Measurements from ENCODE around the gene ASF1A. TPM values are rescaled to one million over a fixed set of nuclear protein-coding genes. Genes with fewer than 3 reads are reported as not detected.

Gene ASF1A
- total and polyA plus RNA-seq, 2 experiments from 2014 or later, result 15.5 to 21.5 TPM

DNA sequence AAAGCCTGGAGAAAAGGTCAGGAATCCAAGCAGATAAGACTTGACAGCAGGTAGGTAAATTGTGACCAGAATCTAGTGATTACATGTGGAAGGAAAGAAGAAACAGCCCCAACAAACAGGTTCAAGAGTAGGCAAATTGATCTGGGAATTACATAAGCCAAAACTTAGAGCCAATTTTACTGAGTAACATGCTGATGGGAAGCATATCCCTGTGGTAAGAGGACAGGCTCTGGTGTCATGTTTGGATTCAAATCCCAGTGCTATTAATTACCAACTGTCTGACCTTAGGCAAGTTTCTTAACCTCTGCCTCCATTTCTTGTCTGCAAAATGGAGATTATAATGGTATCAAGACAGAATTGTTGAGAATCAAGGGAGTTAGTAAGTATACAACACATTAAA is 20.6 kb downstream of the ASF1A start:
- in situ Hi-C loops (cut with MboI), result no loop called here
- no peaks in the 10 kb centered on the region for H3K27me3 ChIP-seq (replicated peaks; ENCODE audit: insufficient read depth)

GRCh38 chr6:118917546-118918328 is 23.8 kb downstream of the ASF1A start:
- Histone ChIP-seq H3K27ac (no peak overlapping the region), H3K9ac (no peak overlapping the region), H3K79me2 (ENCODE audit: insufficient read depth) (no peaks in the 10 kb centered on the region), H3K36me3 (ENCODE audit: low read depth) (peaks cover 19% of the 10 kb centered on the region; the same call in 1 of the 2 replicates), H4K20me1 (ENCODE audit: insufficient read depth) (no peaks in the 10 kb centered on the region), H3F3A (ENCODE audit: insufficient read depth) (peaks cover 18% of the 10 kb centered on the region), H3K4me1 (ENCODE audit: insufficient read depth) (no peaks in the 10 kb centered on the region), H3K4me3 (no peak overlapping the region), H2AFZ (no peak overlapping the region), H3K9me3 (ENCODE audit: low read depth) (no peaks in the 10 kb centered on the region), H3K4me2 (ENCODE audit: unreplicated experiment) (no peak overlapping the region), H3K9me2 (ENCODE audit: insufficient read depth) (no peaks in the 10 kb centered on the region), H3K27me3 (replicated peaks; ENCODE audit: insufficient read depth) (no peaks in the 10 kb centered on the region)
- in situ Hi-C loops (cut with MboI), result no loop called here
- no peak for TF ChIP-seq EZH2phosphoT487 (IDR thresholded peaks at IDR 0.05; ENCODE audit: insufficient read depth, low read depth)
- no peak for TF ChIP-seq EZH2 (IDR thresholded peaks at IDR 0.05; ENCODE audit: insufficient read depth, poor library complexity, severe bottlenecking)
- 97 to 99% methylated on average over 5 of the region's 5 CpGs for WGBS, 2 experiments (ENCODE audit: low coverage in 1 of 2, low lambda C conversion rate in 2 of 2, missing lambda C conversion rate in 2 of 2)
- peak; percentile 35 for DNase-seq

More for the DNA sequence above, 20.6 kb downstream of the ASF1A start:
- Histone ChIP-seq H3K36me3 (ENCODE audit: low read depth) (peaks cover 32% of the 10 kb centered on the region), H3K9ac (no peak overlapping the region), H3F3A (ENCODE audit: insufficient read depth) (peaks cover 18% of the 10 kb centered on the region), H4K20me1 (ENCODE audit: insufficient read depth) (no peaks in the 10 kb centered on the region), H3K4me3 (no peak overlapping the region), H3K27ac (no peak overlapping the region), H3K4me2 (ENCODE audit: unreplicated experiment) (no peak overlapping the region), H3K9me3 (ENCODE audit: low read depth) (no peaks in the 10 kb centered on the region), H3K9me2 (ENCODE audit: insufficient read depth) (no peaks in the 10 kb centered on the region), H2AFZ (no peak overlapping the region), H3K4me1 (ENCODE audit: insufficient read depth) (no peaks in the 10 kb centered on the region), H3K79me2 (ENCODE audit: insufficient read depth) (no peaks in the 10 kb centered on the region)
- no peak for DNase-seq
- TF ChIP-seq EZH2 (IDR thresholded peaks at IDR 0.05; ENCODE audit: insufficient read depth, poor library complexity, severe bottlenecking), result no peak
- no peak for TF ChIP-seq EZH2phosphoT487 (IDR thresholded peaks at IDR 0.05; ENCODE audit: insufficient read depth, low read depth)

- Histone ChIP-seq H3K9me2 (ENCODE audit: insufficient read depth) (no peaks in the 10 kb centered on the region), H2AFZ (no peak overlapping the region), H3K4me2 (ENCODE audit: unreplicated experiment) (no peak overlapping the region), H3F3A (ENCODE audit: insufficient read depth) (peaks cover 18% of the 10 kb centered on the region), H3K4me1 (ENCODE audit: insufficient read depth) (no peaks in the 10 kb centered on the region), H3K79me2 (ENCODE audit: insufficient read depth) (no peaks in the 10 kb centered on the region), H4K20me1 (ENCODE audit: insufficient read depth) (no peaks in the 10 kb centered on the region), H3K4me3 (no peak overlapping the region), H3K9me3 (ENCODE audit: low read depth) (no peaks in the 10 kb centered on the region), H3K27me3 (replicated peaks; ENCODE audit: insufficient read depth) (no peaks in the 10 kb centered on the region), H3K36me3 (ENCODE audit: low read depth) (peaks cover 19% of the 10 kb centered on the region; the same call in 1 of the 2 replicates), H3K27ac (no peak overlapping the region), H3K9ac (no peak overlapping the region)
- TF ChIP-seq EZH2 (IDR thresholded peaks at IDR 0.05; ENCODE audit: insufficient read depth, poor library complexity, severe bottlenecking) (no peak), EZH2phosphoT487 (IDR thresholded peaks at IDR 0.05; ENCODE audit: insufficient read depth, low read depth) (no peak)
- no peak for DNase-seq
- in situ Hi-C loops (cut with MboI), result no loop called here
- 85 to 86% methylated on average over 2 of the region's 2 CpGs for WGBS, 2 experiments (ENCODE audit: low coverage in 1 of 2, low lambda C conversion rate in 2 of 2, missing lambda C conversion rate in 2 of 2)
These were observed 24.4 kb downstream of the ASF1A start for GRCh38 chr6:118918329-118918725.

DNA sequence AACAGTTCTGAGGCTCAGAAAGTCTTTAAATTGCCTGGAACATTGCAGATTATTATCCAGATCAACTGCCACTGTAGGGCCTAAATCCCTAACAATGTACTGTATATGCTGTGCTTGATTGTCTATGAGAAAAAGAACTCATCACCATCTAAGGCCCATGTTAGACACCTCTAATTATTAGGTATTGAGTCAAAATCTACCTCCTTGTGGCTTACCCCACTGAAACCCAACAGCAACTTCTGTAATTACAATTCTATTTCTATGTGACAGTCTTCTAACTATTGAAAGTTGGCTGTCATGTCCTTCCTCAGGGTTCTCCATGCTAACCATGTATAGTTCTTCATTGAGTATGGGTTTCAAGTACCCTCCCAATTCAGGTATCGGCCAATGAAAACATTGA is 27.1 kb downstream of the ASF1A start:
- H4K20me1 ChIP-seq (ENCODE audit: insufficient read depth), result no peaks in the 10 kb centered on the region
- H3F3A ChIP-seq (ENCODE audit: insufficient read depth), result peaks cover 18% of the 10 kb centered on the region
- H3K4me1 ChIP-seq (ENCODE audit: insufficient read depth), result no peaks in the 10 kb centered on the region
- H2AFZ ChIP-seq, result no peak overlapping the region
- no peaks in the 10 kb centered on the region for H3K9me3 ChIP-seq (ENCODE audit: low read depth)
- no peak overlapping the region for H3K4me3 ChIP-seq
- no peak overlapping the region for H3K9ac ChIP-seq
- no peak for DNase-seq
- H3K27me3 ChIP-seq (replicated peaks; ENCODE audit: insufficient read depth), result no peaks in the 10 kb centered on the region
- H3K79me2 ChIP-seq (ENCODE audit: insufficient read depth), result no peaks in the 10 kb centered on the region
- H3K36me3 ChIP-seq (ENCODE audit: low read depth), result 0 out of 2 replicates have a peak, but pooled peaks cover 15% of the 10 kb centered on the region
- no peak overlapping the region for H3K4me2 ChIP-seq (ENCODE audit: unreplicated experiment)
- no peaks in the 10 kb centered on the region for H3K9me2 ChIP-seq (ENCODE audit: insufficient read depth)
- WGBS, 2 experiments (ENCODE audit: low coverage in 1 of 2, low lambda C conversion rate in 2 of 2, missing lambda C conversion rate in 2 of 2), result 100% methylated on average over 1 of the region's 1 CpG
- no peak overlapping the region for H3K27ac ChIP-seq
- in situ Hi-C loops (cut with MboI), result no loop called here
- TF ChIP-seq EZH2phosphoT487 (IDR thresholded peaks at IDR 0.05; ENCODE audit: insufficient read depth, low read depth) (no peak), EZH2 (IDR thresholded peaks at IDR 0.05; ENCODE audit: insufficient read depth, poor library complexity, severe bottlenecking) (no peak)

Measured in GM23248 (cell line).